ENCODE data around the gene CA10.

The CA10 gene

GRCh38 chr17:51607512-51607911, 551.0 kb downstream of the CA10 start:
- intact Hi-C loops (cut with DNase I) = no loop called here

GRCh38 chr17:51604299-51605020, 554.1 kb downstream of the CA10 start:
- intact Hi-C loops (cut with DNase I) = no loop called here
- no peak for DNase-seq

More at GRCh38 chr17:51607512-51607911, 551.0 kb downstream of the CA10 start:
- no peak for DNase-seq

DNA sequence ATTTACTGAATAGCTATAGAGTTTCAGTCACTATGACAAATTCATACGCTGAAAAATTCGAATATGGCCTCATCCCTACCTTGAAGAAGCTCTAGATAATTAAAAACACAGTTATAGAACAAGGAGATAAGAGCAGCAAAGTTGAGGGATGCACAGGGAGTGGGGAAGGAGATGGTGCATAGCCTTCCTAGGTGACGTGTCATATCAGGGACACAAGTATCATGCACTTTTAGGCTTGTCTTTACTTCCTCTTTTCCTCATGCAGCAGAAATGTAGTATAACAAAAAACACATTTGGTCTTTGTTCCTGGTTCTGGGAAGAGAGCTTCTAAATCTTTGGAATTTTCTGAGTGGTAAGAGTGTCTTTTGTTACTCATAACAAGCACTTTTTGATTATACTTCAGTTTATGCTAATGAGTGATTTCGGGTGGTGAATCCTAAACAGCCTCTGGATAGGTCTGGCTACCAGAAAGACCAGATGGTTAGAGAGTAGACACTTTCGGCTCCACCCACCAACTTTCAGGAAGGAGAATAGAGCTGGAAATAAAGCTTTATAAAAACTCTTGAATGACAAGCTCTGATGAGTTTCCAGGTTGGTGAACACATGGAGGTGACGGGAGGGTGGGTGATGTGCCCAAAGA, 556.8 kb downstream of the CA10 start:
- intact Hi-C loops (cut with DNase I) = no loop called here
- DNase-seq = no peak

DNA sequence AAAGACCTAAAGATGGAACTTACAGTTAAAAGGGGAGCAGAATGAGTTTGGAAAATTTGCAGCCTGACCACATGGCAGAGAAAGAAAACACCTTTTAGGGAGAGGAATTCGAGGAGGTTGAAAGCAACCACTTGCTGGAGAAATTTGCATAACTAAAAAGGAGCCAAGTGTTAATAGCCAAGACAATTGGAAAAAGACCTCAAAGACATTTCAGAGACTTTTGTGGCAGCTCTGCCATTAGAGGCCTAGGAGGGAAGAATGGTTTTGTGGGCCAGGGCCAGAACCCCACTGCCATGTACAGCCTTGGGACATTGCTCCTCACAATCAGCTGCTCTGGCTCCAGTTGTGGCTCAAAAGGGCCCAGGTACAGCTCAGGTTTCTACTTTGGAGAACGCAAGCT, 559.7 kb downstream of the CA10 start:
- intact Hi-C loops (cut with DNase I) = no loop called here
- no peak for DNase-seq

GRCh38 chr17:51597345-51597744, 561.2 kb downstream of the CA10 start:
- intact Hi-C loops (cut with DNase I) = no loop called here
- no peak for DNase-seq

- intact Hi-C loops (cut with DNase I) = no loop called here
- no peak for DNase-seq
These were observed 562.6 kb downstream of the CA10 start for GRCh38 chr17:51595826-51596398.

GRCh38 chr17:51590071-51590656, 568.4 kb downstream of the CA10 start:
- intact Hi-C loops (cut with DNase I) = no loop called here
- no peak for DNase-seq

DNA sequence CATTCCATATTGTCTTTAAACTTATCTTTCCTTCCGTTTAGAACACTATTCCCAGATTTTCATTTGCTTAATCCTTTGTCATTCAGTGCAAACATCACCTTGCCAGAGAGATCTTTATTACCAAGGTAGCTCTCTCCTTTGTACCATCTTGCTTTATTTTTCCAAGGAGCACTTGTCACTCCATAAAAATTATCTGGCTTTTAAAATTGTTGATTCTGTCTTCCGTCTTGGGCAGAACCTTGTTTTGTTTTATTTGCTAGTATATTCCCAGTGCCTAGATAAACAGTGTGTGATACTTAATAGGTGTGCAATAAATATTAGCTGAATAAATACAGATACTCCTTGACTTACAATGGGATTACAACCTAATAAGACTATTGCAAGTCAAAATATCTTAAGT, 570.5 kb downstream of the CA10 start:
- DNase-seq = no peak
- intact Hi-C loops (cut with DNase I) = no loop called here

DNA sequence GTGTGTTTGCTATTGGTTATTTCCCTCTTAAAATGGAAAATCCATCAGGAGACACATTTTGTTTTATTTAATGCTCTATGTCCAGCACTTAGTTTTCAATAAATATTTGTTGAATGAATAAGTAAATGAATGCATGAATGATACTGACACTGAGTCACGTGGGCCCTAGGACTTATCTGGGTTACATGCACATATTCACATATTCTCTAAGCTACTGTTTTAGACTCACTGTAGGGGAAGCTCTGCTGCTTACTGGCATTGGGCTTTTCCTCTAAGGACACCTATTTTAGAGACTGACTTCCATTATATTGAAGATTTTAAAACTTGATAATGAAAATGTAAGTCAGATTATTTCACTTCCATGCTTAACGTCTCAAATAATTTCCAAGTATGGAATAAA, 571.0 kb downstream of the CA10 start:
- no peak for DNase-seq
- intact Hi-C loops (cut with DNase I) = no loop called here

GRCh38 chr17:51585514-51586104, 572.9 kb downstream of the CA10 start:
- intact Hi-C loops (cut with DNase I) = no loop called here
- peak in 8 of 42 donors; percentile 4 to 36 (median 20) for DNase-seq

GRCh38 chr17:51580869-51581268, 577.6 kb downstream of the CA10 start:
- no peak for DNase-seq
- intact Hi-C loops (cut with DNase I) = no loop called here
